Smooth muscle cell (in vitro differentiated cells): Measurements from ENCODE around the gene DENND6B. TPM values are rescaled to one million over a fixed set of nuclear protein-coding genes. Genes with fewer than 3 reads are reported as not detected.

Experiments used
- DNase-seq: peaks from one replicate; lab custom pipeline; 2025; ENCODE audit not compliant: unreplicated experiment; lab: John Stamatoyannopoulos, UW
- H2AFZ ChIP-seq: fragments of 200-600 bp; sonication (generic); 2 replicates; pipeline ENCODE4 v1.6.0; 2016; ENCODE audit warnings: antibody characterized with exemption, low read depth, mild to moderate bottlenecking
- H3F3A ChIP-seq: fragments of 200-600 bp; sonication (generic); 2 replicates; pipeline ENCODE4 v1.6.0; 2017; ENCODE audit warnings: antibody characterized with exemption, low read depth
- H3K27ac ChIP-seq: fragments of 200-600 bp; sonication (generic); 2 replicates; pipeline ENCODE4 v1.5.1; 2016; ENCODE audit warnings: low read depth, mild to moderate bottlenecking
- H3K27me3 ChIP-seq: fragments of 200-600 bp; sonication (generic); 2 replicates; pipeline ENCODE4 v1.6.1; 2016; ENCODE audit warnings: low read depth, mild to moderate bottlenecking
- H3K36me3 ChIP-seq: fragments of 200-600 bp; sonication (generic); 2 replicates; pipeline ENCODE4 v1.5.1; 2016; ENCODE audit warnings: low read depth
- H3K4me1 ChIP-seq: fragments of 200-600 bp; sonication (generic); 2 replicates; pipeline ENCODE4 v1.5.1; 2016; ENCODE audit warnings: low read depth
- H3K4me2 ChIP-seq: fragments of 200-600 bp; sonication (generic); 2 replicates; pipeline ENCODE4 v1.6.0; 2016; ENCODE audit warnings: mild to moderate bottlenecking
- H3K4me3 ChIP-seq: fragments of 200-600 bp; sonication (generic); 2 replicates; pipeline ENCODE4 v1.5.1; 2016; ENCODE audit warnings: mild to moderate bottlenecking
- H3K79me2 ChIP-seq: fragments of 200-600 bp; sonication (generic); 2 replicates; pipeline ENCODE4 v1.6.0; 2016; ENCODE audit warnings: low read depth, mild to moderate bottlenecking
- H3K9ac ChIP-seq: fragments of 200-600 bp; sonication (generic); 2 replicates; pipeline ENCODE4 v1.6.0; 2016; ENCODE audit warnings: low read depth
- H3K9me3 ChIP-seq: fragments of 200-600 bp; sonication (generic); replicated peaks from 2 replicates; pipeline ENCODE4 v1.5.1; 2016; ENCODE audit warnings: low read depth
- H4K20me1 ChIP-seq: fragments of 200-600 bp; sonication (generic); 2 replicates; pipeline ENCODE4 v1.6.0; 2016; ENCODE audit warnings: low read depth
- WGBS: methylation state at CpG from one replicate; pipeline ENCODE4 v1.1.7; 2016; ENCODE audit warnings: low lambda C conversion rate; 5-methylcytosine and 5-hydroxymethylcytosine counted together
- polyA plus RNA-seq: library from polyadenylated mRNA; unstranded; fragments of >200 nt; fragmentation: Nextera tagmentation; extraction: Ambion mirVana; gene quantifications from 2 replicates; pipeline ENCODE4 v1.2.1, GENCODE V29; 2016
- total RNA-seq: library from RNA; depleted of rRNA; stranded (reverse); fragments of >200 nt; gene quantifications from 2 replicates; pipeline ENCODE4 v1.2.3, GENCODE V29; 2014
- TF ChIP-seq, protein P1 (sequence below): fragments of 200-600 bp; sonication (generic); IDR thresholded peaks from 2 replicates; pipeline ENCODE4 v1.5.1; 2017; ENCODE audit warnings: borderline replicate concordance, mild to moderate bottlenecking, antibody characterized with exemption; ENCODE audit not compliant: insufficient read depth, poor library complexity, severe bottlenecking

Gene DENND6B
- total and polyA plus RNA-seq, 2 experiments from 2014 or later: 3.1 to 7.8 TPM

DNA sequence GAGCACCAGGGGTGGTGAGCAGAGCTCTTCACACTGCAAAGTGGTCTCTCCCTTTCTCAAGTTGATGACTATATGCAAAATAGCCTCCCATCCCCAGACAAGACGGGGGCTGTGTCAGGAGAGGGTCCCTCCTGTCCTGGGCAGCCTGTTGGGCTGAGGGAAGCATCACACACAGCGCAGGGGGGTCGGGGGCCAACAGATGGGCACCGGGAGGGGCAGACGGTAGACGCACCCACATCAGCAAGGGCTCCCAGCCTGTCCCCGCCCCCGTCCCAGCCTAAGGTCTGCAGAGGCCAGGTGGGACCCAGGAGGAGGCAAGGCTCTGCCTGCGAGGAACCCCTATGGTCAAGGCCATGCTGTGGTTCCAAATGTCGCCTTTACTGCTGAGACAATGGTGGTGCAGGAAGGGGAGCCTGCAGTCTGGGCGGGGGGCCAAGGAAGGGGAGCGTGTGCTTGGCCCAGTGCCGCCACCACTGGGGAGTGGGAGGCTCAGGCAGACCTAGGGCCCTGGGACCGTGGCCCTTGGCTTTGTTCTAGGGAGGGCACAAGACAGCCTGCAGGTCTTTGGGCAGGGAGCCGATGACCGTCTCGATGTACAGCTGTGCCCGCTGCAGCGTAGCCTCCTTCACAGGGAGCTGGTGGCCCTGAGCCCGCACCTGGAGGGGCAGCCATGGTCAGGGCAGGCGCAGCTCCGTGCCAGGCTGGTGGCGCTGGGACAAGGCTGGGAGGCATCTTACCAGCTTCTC, 15.0 kb downstream of the DENND6B start:
- DNase-seq: no peak
- H3K4me2 ChIP-seq: no peak overlapping the region
- no peaks in the 10 kb centered on the region for H4K20me1 ChIP-seq
- H3K79me2 ChIP-seq: peaks cover 3% of the 10 kb centered on the region
- no peak overlapping the region for H3K4me3 ChIP-seq
- peaks cover 7% of the 10 kb centered on the region for H3F3A ChIP-seq
- H3K4me1 ChIP-seq: no peaks in the 10 kb centered on the region
- TF ChIP-seq, protein P1, sequence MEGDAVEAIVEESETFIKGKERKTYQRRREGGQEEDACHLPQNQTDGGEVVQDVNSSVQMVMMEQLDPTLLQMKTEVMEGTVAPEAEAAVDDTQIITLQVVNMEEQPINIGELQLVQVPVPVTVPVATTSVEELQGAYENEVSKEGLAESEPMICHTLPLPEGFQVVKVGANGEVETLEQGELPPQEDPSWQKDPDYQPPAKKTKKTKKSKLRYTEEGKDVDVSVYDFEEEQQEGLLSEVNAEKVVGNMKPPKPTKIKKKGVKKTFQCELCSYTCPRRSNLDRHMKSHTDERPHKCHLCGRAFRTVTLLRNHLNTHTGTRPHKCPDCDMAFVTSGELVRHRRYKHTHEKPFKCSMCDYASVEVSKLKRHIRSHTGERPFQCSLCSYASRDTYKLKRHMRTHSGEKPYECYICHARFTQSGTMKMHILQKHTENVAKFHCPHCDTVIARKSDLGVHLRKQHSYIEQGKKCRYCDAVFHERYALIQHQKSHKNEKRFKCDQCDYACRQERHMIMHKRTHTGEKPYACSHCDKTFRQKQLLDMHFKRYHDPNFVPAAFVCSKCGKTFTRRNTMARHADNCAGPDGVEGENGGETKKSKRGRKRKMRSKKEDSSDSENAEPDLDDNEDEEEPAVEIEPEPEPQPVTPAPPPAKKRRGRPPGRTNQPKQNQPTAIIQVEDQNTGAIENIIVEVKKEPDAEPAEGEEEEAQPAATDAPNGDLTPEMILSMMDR: no peak
- H3K27ac ChIP-seq: no peak overlapping the region
- WGBS: 97% methylated on average over 23 of the region's 23 CpGs
- H3K9ac ChIP-seq: no peak overlapping the region
- no peaks in the 10 kb centered on the region for H3K36me3 ChIP-seq
- H3K9me3 ChIP-seq: no peaks in the 10 kb centered on the region
- no peaks in the 10 kb centered on the region for H3K27me3 ChIP-seq
- H2AFZ ChIP-seq: no peak overlapping the region

DNA sequence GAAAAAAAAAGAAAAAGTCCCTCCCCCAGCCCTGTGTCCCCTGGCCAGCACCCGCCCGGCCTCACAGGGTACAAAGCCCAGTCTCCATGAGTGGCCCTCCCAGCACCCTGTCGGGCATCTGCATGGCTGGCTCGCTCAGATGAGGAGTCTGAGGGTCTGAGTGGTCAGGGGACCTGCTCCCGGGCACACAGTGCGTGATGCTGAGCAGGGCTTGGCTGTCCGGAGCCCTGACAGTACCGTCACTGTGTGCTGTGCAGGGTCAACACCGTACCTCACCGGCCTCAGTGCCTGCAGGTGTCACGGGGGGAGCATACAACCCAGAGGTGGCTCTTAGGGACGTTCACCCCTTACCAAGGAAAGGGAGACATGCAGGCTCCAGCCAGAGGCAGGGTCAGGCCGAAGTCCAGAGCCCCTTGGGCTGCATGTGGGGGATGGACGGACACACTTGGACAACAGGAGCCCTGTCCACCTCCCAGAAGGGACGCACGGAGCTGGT, 15.8 kb downstream of the DENND6B start:
- H3K9ac ChIP-seq: no peak overlapping the region
- H4K20me1 ChIP-seq: no peaks in the 10 kb centered on the region
- peaks cover 13% of the 10 kb centered on the region for H3F3A ChIP-seq
- TF ChIP-seq, protein P1: no peak
- no peak for DNase-seq
- H3K9me3 ChIP-seq: no peaks in the 10 kb centered on the region
- no peak overlapping the region for H3K27ac ChIP-seq
- no peak overlapping the region for H3K4me2 ChIP-seq
- H2AFZ ChIP-seq: no peak overlapping the region
- H3K4me1 ChIP-seq: no peaks in the 10 kb centered on the region
- H3K4me3 ChIP-seq: no peak overlapping the region
- peaks cover 11% of the 10 kb centered on the region for H3K79me2 ChIP-seq
- H3K36me3 ChIP-seq: no peaks in the 10 kb centered on the region
- 91% methylated on average over 16 of the region's 16 CpGs for WGBS
- H3K27me3 ChIP-seq: no peaks in the 10 kb centered on the region

DNA sequence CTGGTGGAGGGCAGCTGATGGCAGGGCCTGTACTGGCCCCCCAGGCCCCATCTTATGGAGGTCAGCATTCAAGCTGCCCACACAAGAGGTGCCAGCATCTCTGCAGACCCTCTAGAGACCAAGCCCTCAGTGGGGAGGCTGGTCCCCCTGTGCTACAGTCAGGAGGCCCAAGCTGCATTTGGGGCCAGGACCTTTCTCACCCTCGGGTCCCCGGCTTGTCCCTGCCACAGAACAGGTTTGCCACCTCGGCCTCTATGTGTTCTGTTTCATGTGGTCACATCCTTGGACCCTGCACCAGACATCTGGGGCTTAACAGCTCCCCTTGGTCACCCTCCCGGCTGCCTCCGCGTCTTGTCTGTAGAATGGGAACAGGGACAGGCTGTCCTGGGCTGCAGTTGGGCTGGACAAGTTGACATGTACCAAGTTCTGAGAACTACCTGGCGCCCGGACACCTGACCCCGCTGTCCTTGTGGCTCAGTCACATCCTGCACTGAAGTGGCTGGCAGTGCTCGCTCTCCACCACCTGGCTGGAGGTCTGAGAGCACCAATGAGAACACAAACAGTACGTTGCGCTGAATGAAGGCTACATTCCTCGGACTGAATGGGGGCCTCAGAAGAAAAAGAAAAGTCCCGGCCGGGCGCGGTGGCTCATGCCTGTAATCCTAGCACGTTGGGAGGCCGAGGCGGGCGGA, 16.6 kb downstream of the DENND6B start:
- H2AFZ ChIP-seq: no peak overlapping the region
- no peak overlapping the region for H3K4me2 ChIP-seq
- no peak overlapping the region for H3K27ac ChIP-seq
- peaks cover 17% of the 10 kb centered on the region for H3K79me2 ChIP-seq
- peaks cover 5% of the 10 kb centered on the region for H3K4me1 ChIP-seq
- 90% methylated on average over 21 of the region's 21 CpGs for WGBS
- peaks cover 2% of the 10 kb centered on the region for H4K20me1 ChIP-seq
- H3K9ac ChIP-seq: no peak overlapping the region
- peaks cover 18% of the 10 kb centered on the region for H3F3A ChIP-seq
- H3K4me3 ChIP-seq: no peak overlapping the region
- H3K27me3 ChIP-seq: no peaks in the 10 kb centered on the region
- no peak for DNase-seq
- TF ChIP-seq, protein P1: no peak
- no peaks in the 10 kb centered on the region for H3K36me3 ChIP-seq
- no peaks in the 10 kb centered on the region for H3K9me3 ChIP-seq
